H9 (cell line): Measurements from ENCODE around the gene DPH5. TPM values are rescaled to one million over a fixed set of nuclear protein-coding genes. Genes with fewer than 3 reads are reported as not detected.
A peak's percentile ranks its signal among the peaks of the same experiment; 100 is the strongest.

ENCODE experiments used
- DNase-seq: peaks from one replicate; pipeline ENCODE4 v3.0.0-alpha.2; 2017
- H2AFZ ChIP-seq: one replicate; pipeline ENCODE4 v1.6.1; 2013; ENCODE audit warnings: mild to moderate bottlenecking, low read length, control low read depth, moderate library complexity
- H2AK5ac ChIP-seq: 2 replicates; pipeline ENCODE4 v1.6.1; 2013; ENCODE audit warnings: low read length, control low read depth, mixed read lengths; ENCODE audit not compliant: insufficient read length
- H2BK120ac ChIP-seq: one replicate; pipeline ENCODE4 v1.6.1; 2013; ENCODE audit warnings: low read depth, mild to moderate bottlenecking, low read length, control low read depth, inconsistent platforms; ENCODE audit not compliant: poor library complexity, severe bottlenecking
- H2BK12ac ChIP-seq: 2 replicates; pipeline ENCODE4 v1.6.1; 2013; ENCODE audit warnings: low read length, control low read depth, mixed read lengths, low read depth; ENCODE audit not compliant: insufficient read length
- H2BK15ac ChIP-seq: 2 replicates; pipeline ENCODE4 v1.6.1; 2013; ENCODE audit warnings: low read depth, low read length, control low read depth
- H2BK20ac ChIP-seq: one replicate; pipeline ENCODE4 v1.6.1; 2013; ENCODE audit warnings: low read depth, mild to moderate bottlenecking, low read length, control low read depth, inconsistent platforms; ENCODE audit not compliant: poor library complexity, severe bottlenecking
- H2BK5ac ChIP-seq: 2 replicates; pipeline ENCODE4 v1.6.1; 2013; ENCODE audit warnings: low read length, control low read depth, mixed read lengths; ENCODE audit not compliant: insufficient read length
- H3K14ac ChIP-seq: 2 replicates; pipeline ENCODE4 v1.6.1; 2013; ENCODE audit warnings: low read length, control low read depth; ENCODE audit not compliant: insufficient read depth
- H3K18ac ChIP-seq: 2 replicates; pipeline ENCODE4 v1.6.1; 2013; ENCODE audit warnings: low read depth, mild to moderate bottlenecking, mixed read lengths, low read length, control low read depth; ENCODE audit not compliant: insufficient read length
- H3K23ac ChIP-seq: 2 replicates; pipeline ENCODE4 v1.6.1; 2013; ENCODE audit warnings: low read length, control low read depth, mixed read lengths, low read depth; ENCODE audit not compliant: insufficient read length
- H3K23me2 ChIP-seq: 2 replicates; pipeline ENCODE4 v1.6.1; 2013; ENCODE audit warnings: low read depth, mild to moderate bottlenecking, mixed read lengths, low read length, control low read depth; ENCODE audit not compliant: insufficient read length, poor library complexity, severe bottlenecking
- H3K27ac ChIP-seq: 2 replicates; pipeline ENCODE4 v1.5.1; 2013; ENCODE audit warnings: low read length, control low read depth, mixed read lengths, low read depth; ENCODE audit not compliant: insufficient read length
- H3K27me3 ChIP-seq: 2 replicates; pipeline ENCODE4 v1.6.1; 2013; ENCODE audit warnings: low read length, control low read depth, inconsistent platforms; ENCODE audit not compliant: insufficient read depth
- H3K4ac ChIP-seq: 2 replicates; pipeline ENCODE4 v1.6.1; 2013; ENCODE audit warnings: low read depth, mild to moderate bottlenecking, control low read depth, inconsistent platforms, low read length, moderate library complexity
- H3K4me1 ChIP-seq: 2 replicates; pipeline ENCODE4 v1.6.1; 2013; ENCODE audit warnings: low read length, control low read depth, inconsistent platforms; ENCODE audit not compliant: insufficient read depth
- H3K4me2 ChIP-seq: 2 replicates; pipeline ENCODE4 v1.6.1; 2013; ENCODE audit warnings: low read length, control low read depth, mixed read lengths; ENCODE audit not compliant: insufficient read length, insufficient read depth
- H3K56ac ChIP-seq: 2 replicates; pipeline ENCODE4 v1.6.1; 2013; ENCODE audit warnings: low read depth, mild to moderate bottlenecking, mixed read lengths, low read length, control low read depth; ENCODE audit not compliant: insufficient read length
- H3K79me1 ChIP-seq: 2 replicates; pipeline ENCODE4 v1.6.1; 2013; ENCODE audit warnings: low read depth, mild to moderate bottlenecking, moderate library complexity, low read length, control low read depth, inconsistent platforms; ENCODE audit not compliant: insufficient read depth, poor library complexity, severe bottlenecking
- H3K79me2 ChIP-seq: 2 replicates; pipeline ENCODE4 v1.6.1; 2013; ENCODE audit warnings: low read length, control low read depth, inconsistent platforms; ENCODE audit not compliant: insufficient read depth
- H3K9ac ChIP-seq: 2 replicates; pipeline ENCODE4 v1.6.1; 2013; ENCODE audit warnings: low read length, control low read depth, mixed read lengths; ENCODE audit not compliant: insufficient read length; ENCODE audit errors: extremely low read depth
- H3K9me3 ChIP-seq: one replicate; pipeline ENCODE4 v1.6.1; 2013; ENCODE audit warnings: low read depth, low read length, inconsistent platforms; ENCODE audit not compliant: control insufficient read depth
- H3T11ph ChIP-seq: one replicate; pipeline ENCODE4 v1.6.1; 2013; ENCODE audit warnings: mild to moderate bottlenecking, low read length, control low read depth, inconsistent platforms
- H4K20me1 ChIP-seq: one replicate; pipeline ENCODE4 v1.6.1; 2013; ENCODE audit not compliant: control insufficient read depth, insufficient read length, insufficient read depth
- H4K5ac ChIP-seq: 2 replicates; pipeline ENCODE4 v1.6.1; 2013; ENCODE audit warnings: low read depth, mild to moderate bottlenecking, mixed read lengths, low read length, control low read depth; ENCODE audit not compliant: insufficient read length
- H4K8ac ChIP-seq: replicated peaks from 2 replicates; pipeline ENCODE4 v1.6.1; 2013; ENCODE audit warnings: low read length, control low read depth, mixed read lengths, low read depth; ENCODE audit not compliant: insufficient read length
- H4K91ac ChIP-seq: 2 replicates; pipeline ENCODE4 v1.6.1; 2013; ENCODE audit warnings: low read depth, mild to moderate bottlenecking, moderate library complexity, mixed read lengths, low read length, control low read depth; ENCODE audit not compliant: insufficient read length
- H3K27ac Mint-ChIP-seq, 3 experiments: 2 replicates in 2 of 3; 3 replicates in 1 of 3; pipeline ENCODE4 v1.8.0; 2020 to 2021; ENCODE audit warnings: mixed read lengths in 3 of 3, mild to moderate bottlenecking in 1 of 3, moderate library complexity in 1 of 3
- H3K27me3 Mint-ChIP-seq: 2 replicates; pipeline ENCODE4 v1.8.0; 2021; ENCODE audit warnings: low read depth, mild to moderate bottlenecking, moderate library complexity, mixed read lengths
- H3K36me3 Mint-ChIP-seq, 3 experiments: 2 replicates in 2 of 3; 3 replicates in 1 of 3; pipeline ENCODE4 v1.8.0; 2020 to 2021; ENCODE audit warnings: low read depth in 3 of 3, mixed read lengths in 3 of 3; ENCODE audit not compliant: insufficient read depth in 1 of 3
- H3K4me1 Mint-ChIP-seq, 2 experiments: 2 replicates each; pipeline ENCODE4 v1.8.0; 2020; ENCODE audit warnings: mixed read lengths in 2 of 2
- H3K4me3 Mint-ChIP-seq, 2 experiments: 2 replicates in 1 of 2; 3 replicates in 1 of 2; pipeline ENCODE4 v1.8.0; 2020 to 2021; ENCODE audit warnings: mild to moderate bottlenecking in 2 of 2, mixed read lengths in 2 of 2, moderate library complexity in 1 of 2
- H3K9me3 Mint-ChIP-seq, 2 experiments: 2 replicates in 1 of 2; 3 replicates in 1 of 2; pipeline ENCODE4 v1.8.0; 2020; ENCODE audit warnings: mild to moderate bottlenecking in 2 of 2, mixed read lengths in 2 of 2, moderate library complexity in 1 of 2
- WGBS: extraction: QIAGEN DNeasy Blood & Tissue Kit; methylation state at CpG from one replicate; pipeline ENCODE4 v1.1.7; 2013; ENCODE audit warnings: missing lambda C conversion rate, low lambda C conversion rate, mixed read lengths; ENCODE audit not compliant: insufficient read length; ENCODE audit errors: extremely low coverage; 5-methylcytosine and 5-hydroxymethylcytosine counted together
- total RNA-seq: library from RNA; stranded (reverse); gene quantifications from 2 replicates; pipeline ENCODE4 v1.2.1, GENCODE V29; 2021
- TF ChIP-seq, protein P1 (sequence below): fragments of 200-600 bp; sonication (generic); conservative IDR thresholded peaks from 3 replicates; pipeline ENCODE4 v1.8.0; 2021; ENCODE audit warnings: antibody characterized with exemption, mild to moderate bottlenecking

DPH5 gene
- total RNA-seq, 1 experiment from 2014 or later = 49.4 TPM

DNA sequence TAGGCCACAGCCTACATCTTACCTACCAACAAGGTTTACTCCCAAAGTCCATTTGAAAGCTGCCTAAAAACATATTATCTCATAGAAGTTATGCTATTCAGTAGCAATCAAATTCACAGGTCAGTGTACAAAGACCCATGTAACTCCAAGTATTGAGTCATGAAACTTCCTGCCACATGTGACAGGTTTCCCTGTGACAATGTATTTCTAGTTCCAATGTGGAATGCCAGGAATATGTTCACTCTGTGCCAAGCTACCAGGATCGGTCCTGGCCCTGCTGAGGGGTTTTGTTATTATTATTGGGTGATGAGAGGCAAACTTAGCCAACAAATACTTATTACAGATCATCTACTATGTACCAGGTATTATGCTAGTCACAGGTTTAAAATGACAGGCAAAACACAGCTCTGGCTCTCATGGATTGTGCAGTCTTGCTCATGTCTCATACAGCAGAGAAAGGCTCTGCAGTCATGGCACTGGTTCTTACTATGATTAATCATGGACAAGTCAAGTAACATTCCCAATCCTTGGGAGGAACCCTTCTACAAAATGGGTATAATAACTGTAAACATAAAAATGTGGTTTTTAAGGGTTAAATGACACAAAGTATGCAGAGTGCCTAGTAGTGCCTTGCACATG, 22.5 kb downstream of the DPH5 start:
- no peak for DNase-seq
- Histone ChIP-seq H3K18ac (no peak overlapping the region), H3T11ph (no peak overlapping the region), H3K56ac (no peak overlapping the region), H2BK120ac (no peak overlapping the region), H4K5ac (no peak overlapping the region), H2BK5ac (no peak overlapping the region), H4K8ac (no peak overlapping the region), H3K27ac (no peak overlapping the region), H3K4ac (no peak overlapping the region), H3K23me2 (no peaks in the 10 kb centered on the region), H3K79me1 (no peaks in the 10 kb centered on the region), H2BK15ac (no peak overlapping the region), H4K91ac (no peak overlapping the region), H2AK5ac (no peak overlapping the region), H3K23ac (no peak overlapping the region), H3K4me2 (no peak overlapping the region), H2BK12ac (no peak overlapping the region), H3K14ac (no peak overlapping the region), H3K9ac (no peak overlapping the region), H3K79me2 (no peaks in the 10 kb centered on the region; the same call in 1 of the 2 replicates), H3K4me1 (no peaks in the 10 kb centered on the region), H3K9me3 (no peaks in the 10 kb centered on the region), H4K20me1 (no peaks in the 10 kb centered on the region), H2BK20ac (no peak overlapping the region), H3K27me3 (no peaks in the 10 kb centered on the region), H2AFZ (no peak overlapping the region)
- H3K4me1 Mint-ChIP-seq = peaks cover 8 to 13% of the 10 kb centered on the region in 2 experiments; a peak in 3 of 4 replicates
- TF ChIP-seq, protein P1, sequence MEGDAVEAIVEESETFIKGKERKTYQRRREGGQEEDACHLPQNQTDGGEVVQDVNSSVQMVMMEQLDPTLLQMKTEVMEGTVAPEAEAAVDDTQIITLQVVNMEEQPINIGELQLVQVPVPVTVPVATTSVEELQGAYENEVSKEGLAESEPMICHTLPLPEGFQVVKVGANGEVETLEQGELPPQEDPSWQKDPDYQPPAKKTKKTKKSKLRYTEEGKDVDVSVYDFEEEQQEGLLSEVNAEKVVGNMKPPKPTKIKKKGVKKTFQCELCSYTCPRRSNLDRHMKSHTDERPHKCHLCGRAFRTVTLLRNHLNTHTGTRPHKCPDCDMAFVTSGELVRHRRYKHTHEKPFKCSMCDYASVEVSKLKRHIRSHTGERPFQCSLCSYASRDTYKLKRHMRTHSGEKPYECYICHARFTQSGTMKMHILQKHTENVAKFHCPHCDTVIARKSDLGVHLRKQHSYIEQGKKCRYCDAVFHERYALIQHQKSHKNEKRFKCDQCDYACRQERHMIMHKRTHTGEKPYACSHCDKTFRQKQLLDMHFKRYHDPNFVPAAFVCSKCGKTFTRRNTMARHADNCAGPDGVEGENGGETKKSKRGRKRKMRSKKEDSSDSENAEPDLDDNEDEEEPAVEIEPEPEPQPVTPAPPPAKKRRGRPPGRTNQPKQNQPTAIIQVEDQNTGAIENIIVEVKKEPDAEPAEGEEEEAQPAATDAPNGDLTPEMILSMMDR = no peak
- no peaks in the 10 kb centered on the region for H3K27me3 Mint-ChIP-seq
- no peak overlapping the region for H3K4me3 Mint-ChIP-seq
- WGBS = no CpG with 5 or more reads among the region's 1 CpG
- peak overlapping the region in 2 of 3 experiments; percentile 68 to 70; a peak in 1 of 7 replicates for H3K27ac Mint-ChIP-seq
- peaks cover 2 to 21% (median 14%) of the 10 kb centered on the region in 3 experiments; a peak in 4 of 7 replicates for H3K36me3 Mint-ChIP-seq
- H3K9me3 Mint-ChIP-seq = no peaks in the 10 kb centered on the region
